Immature natural killer cell (primary cell): Measurements from ENCODE around the gene CATSPERZ. TPM values are rescaled to one million over a fixed set of nuclear protein-coding genes. Genes with fewer than 3 reads are reported as not detected.

ENCODE experiments used
- DNase-seq, 3 donors: peaks; one replicate each; pipeline ENCODE4 v3.0.0; 2022; ENCODE audit warnings: mixed read lengths in 1 of 3
- H3K27ac Mint-ChIP-seq, 6 donors: one replicate each; pipeline ENCODE4 v1.8.0; 2020; ENCODE audit warnings: mixed read lengths in 6 of 6, mild to moderate bottlenecking in 5 of 6, inconsistent platforms in 4 of 6, moderate library complexity in 3 of 6
- H3K27me3 Mint-ChIP-seq, 3 donors: one replicate each; pipeline ENCODE4 v1.8.0; 2020 to 2021; ENCODE audit warnings: low read depth in 3 of 3, mild to moderate bottlenecking in 3 of 3, mixed read lengths in 3 of 3, moderate library complexity in 3 of 3, inconsistent platforms in 1 of 3
- H3K36me3 Mint-ChIP-seq, 3 donors: one replicate each; pipeline ENCODE4 v1.8.0; 2020; ENCODE audit warnings: mixed read lengths in 3 of 3, inconsistent platforms in 2 of 3, mild to moderate bottlenecking in 2 of 3
- H3K4me1 Mint-ChIP-seq, 2 donors: one replicate each; pipeline ENCODE4 v1.8.0; 2020; ENCODE audit warnings: inconsistent platforms in 2 of 2, mild to moderate bottlenecking in 2 of 2, mixed read lengths in 2 of 2, moderate library complexity in 1 of 2
- H3K4me3 Mint-ChIP-seq, 5 donors: one replicate each; pipeline ENCODE4 v1.8.0; 2020; ENCODE audit warnings: mild to moderate bottlenecking in 5 of 5, mixed read lengths in 5 of 5, inconsistent platforms in 3 of 5, moderate library complexity in 3 of 5
- H3K9me3 Mint-ChIP-seq, 6 donors: one replicate each; pipeline ENCODE4 v1.8.0; 2020; ENCODE audit warnings: mild to moderate bottlenecking in 6 of 6, mixed read lengths in 6 of 6, inconsistent platforms in 4 of 6, moderate library complexity in 3 of 6
- polyA plus RNA-seq, 3 donors: library from polyadenylated mRNA; unstranded; fragments of 300-500 nt; fragmentation: Illumina TruSeq; gene quantifications; one replicate each; pipeline ENCODE4 v1.2.3, GENCODE V29; 2021

The CATSPERZ gene
- polyA plus RNA-seq, 3 donors from 2014 or later, result not detected

DNA sequence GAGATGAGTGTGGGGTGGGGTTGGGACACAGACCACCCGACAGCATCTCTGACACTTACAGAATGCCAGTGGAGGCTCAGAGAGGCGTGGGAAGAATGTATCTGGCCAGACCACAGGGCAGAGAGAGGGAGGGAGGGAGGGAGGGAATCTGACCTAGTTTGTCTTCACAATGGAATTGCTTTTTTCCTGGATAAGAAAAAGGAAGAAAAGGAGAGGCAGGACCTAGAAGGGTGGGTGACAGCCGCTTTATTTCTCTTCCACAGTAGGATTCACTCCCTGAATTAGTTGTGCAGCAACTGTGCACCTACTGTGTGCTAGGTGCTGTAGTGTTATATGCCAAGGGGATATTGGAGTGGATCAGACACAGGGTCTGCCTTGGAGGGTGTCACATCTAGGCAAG lies 5.4 kb upstream of the CATSPERZ start:
- Mint-ChIP-seq H3K27me3 (peaks cover 26 to 36% (median 29%) of the 10 kb centered on the region in 3 donors), H3K27ac (no peak overlapping the region), H3K4me3 (no peak overlapping the region), H3K36me3 (peaks cover 0 to 5% (median 0%) of the 10 kb centered on the region in 3 donors), H3K9me3 (no peaks in the 10 kb centered on the region), H3K4me1 (peaks cover 8 to 9% of the 10 kb centered on the region in 2 donors)
- DNase-seq, result no peak

DNA sequence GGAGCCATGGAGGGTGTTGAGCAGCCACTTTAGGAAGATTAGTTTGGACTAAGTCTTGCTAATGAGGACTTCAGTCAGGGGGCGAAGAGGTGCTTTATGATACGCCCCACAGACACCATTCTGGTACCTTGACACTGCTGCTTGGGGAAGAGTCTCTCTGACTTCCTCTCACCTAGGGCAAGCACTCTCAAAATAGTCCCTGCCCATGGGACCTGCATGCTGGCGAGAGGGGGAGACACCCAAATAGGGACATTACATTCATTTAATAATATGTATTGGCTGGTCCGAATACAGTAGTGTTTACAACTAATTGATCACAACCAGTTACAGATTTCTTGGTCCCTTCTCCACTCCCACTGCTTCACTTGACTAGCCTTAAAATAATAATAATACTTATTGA lies 4.4 kb upstream of the CATSPERZ start:
- Mint-ChIP-seq H3K4me3 (no peak overlapping the region), H3K27ac (no peak overlapping the region), H3K36me3 (no peaks in the 10 kb centered on the region), H3K9me3 (no peaks in the 10 kb centered on the region), H3K4me1 (peaks cover 12 to 15% of the 10 kb centered on the region in 2 donors), H3K27me3 (peaks cover 27 to 45% (median 28%) of the 10 kb centered on the region in 3 donors)
- DNase-seq, result no peak

DNA sequence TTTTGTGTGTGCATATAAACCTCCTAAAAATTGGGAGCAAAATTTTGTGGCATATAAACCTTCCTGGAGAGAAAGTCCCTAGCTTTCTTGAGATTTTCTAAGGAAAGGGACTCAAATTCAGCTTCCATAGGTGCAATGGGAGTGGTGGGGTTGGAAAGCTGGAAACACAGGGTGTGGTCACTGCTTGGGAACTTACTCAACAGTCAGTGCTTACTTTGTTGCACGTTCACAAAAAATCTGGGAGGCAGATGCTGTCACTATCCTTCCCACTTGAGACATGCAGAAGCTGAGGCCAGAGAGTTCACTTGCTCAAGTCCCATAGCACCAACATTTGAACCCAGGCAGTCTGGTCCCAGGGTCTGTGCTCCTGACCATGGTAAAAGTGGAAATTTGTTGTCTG lies 3.9 kb upstream of the CATSPERZ start:
- H3K9me3 Mint-ChIP-seq, result no peaks in the 10 kb centered on the region
- peaks cover 15 to 18% of the 10 kb centered on the region in 2 donors for H3K4me1 Mint-ChIP-seq
- DNase-seq, result no peak
- no peak overlapping the region for H3K4me3 Mint-ChIP-seq
- peaks cover 29 to 45% (median 32%) of the 10 kb centered on the region in 3 donors for H3K27me3 Mint-ChIP-seq
- no peaks in the 10 kb centered on the region for H3K36me3 Mint-ChIP-seq
- H3K27ac Mint-ChIP-seq, result no peak overlapping the region

DNA sequence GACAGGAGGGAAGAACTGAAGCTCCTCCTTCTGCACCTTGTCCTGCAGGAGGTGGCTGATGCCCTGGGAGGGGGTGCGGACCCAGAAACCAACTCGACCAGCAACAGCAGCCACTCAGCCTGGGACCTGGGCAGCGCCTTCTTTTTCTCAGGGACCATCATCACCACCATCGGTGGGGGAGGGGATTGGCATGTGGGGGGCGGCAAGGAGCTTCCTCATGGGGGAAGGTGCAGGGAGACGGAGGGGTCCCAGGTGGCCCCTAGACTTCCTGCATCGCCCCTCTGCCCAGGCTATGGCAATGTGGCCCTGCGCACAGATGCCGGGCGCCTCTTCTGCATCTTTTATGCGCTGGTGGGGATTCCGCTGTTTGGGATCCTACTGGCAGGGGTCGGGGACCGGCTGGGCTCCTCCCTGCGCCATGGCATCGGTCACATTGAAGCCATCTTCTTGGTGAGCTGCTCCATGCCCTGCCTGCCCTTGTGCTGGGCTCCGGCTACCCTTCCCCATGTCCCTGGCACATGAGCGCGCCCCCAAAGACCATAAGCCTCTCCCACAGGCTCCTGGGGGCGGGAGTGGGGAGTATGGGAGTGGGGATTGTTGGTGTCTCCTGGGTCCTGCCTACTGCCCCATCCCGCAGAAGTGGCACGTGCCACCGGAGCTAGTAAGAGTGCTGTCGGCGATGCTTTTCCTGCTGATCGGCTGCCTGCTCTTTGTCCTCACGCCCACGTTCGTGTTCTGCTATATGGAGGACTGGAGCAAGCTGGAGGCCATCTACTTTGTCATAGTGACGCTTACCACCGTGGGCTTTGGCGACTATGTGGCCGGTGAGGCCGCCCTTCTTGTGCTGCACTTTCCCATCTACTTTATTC lies 3.1 kb upstream of the CATSPERZ start:
- Mint-ChIP-seq H3K9me3 (no peaks in the 10 kb centered on the region), H3K4me1 (peaks cover 16 to 18% of the 10 kb centered on the region in 2 donors), H3K27me3 (peaks cover 29 to 47% (median 40%) of the 10 kb centered on the region in 3 donors), H3K36me3 (no peaks in the 10 kb centered on the region), H3K27ac (no peak overlapping the region), H3K4me3 (no peak overlapping the region)
- DNase-seq, result no peak

DNA sequence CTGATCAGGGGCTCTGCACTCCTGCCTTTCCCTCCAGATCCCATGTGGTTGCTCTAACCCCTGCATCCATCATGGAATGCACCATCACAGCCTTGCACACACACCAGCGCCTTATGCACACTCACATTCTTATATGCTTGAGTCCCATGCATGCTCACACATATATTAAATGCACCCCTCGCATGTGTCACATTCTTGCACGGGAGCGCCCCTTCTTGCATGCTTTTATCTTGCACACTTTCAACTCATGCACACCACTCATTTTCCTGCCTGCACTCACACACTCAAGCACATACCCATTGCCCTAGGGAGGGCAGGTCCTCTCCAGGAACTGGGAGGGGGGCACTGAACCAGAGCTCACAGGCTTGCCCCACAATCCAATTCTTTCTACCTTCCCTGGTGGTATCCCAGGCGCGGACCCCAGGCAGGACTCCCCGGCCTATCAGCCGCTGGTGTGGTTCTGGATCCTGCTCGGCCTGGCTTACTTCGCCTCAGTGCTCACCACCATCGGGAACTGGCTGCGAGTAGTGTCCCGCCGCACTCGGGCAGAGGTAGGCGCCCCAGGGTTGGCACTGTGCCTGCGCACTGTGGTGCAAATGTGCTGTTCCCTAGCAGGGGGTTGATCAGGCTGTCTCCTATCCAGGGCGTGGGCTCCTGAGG lies 2.3 kb upstream of the CATSPERZ start:
- peaks cover 14 to 18% of the 10 kb centered on the region in 2 donors for H3K4me1 Mint-ChIP-seq
- H3K4me3 Mint-ChIP-seq, result peak overlapping the region in 1 of 5 donors; percentile 21
- H3K9me3 Mint-ChIP-seq, result no peaks in the 10 kb centered on the region
- no peaks in the 10 kb centered on the region for H3K36me3 Mint-ChIP-seq
- no peak for DNase-seq
- peaks cover 29 to 45% (median 40%) of the 10 kb centered on the region in 3 donors for H3K27me3 Mint-ChIP-seq
- peak overlapping the region in 1 of 6 donors; percentile 35 for H3K27ac Mint-ChIP-seq

DNA sequence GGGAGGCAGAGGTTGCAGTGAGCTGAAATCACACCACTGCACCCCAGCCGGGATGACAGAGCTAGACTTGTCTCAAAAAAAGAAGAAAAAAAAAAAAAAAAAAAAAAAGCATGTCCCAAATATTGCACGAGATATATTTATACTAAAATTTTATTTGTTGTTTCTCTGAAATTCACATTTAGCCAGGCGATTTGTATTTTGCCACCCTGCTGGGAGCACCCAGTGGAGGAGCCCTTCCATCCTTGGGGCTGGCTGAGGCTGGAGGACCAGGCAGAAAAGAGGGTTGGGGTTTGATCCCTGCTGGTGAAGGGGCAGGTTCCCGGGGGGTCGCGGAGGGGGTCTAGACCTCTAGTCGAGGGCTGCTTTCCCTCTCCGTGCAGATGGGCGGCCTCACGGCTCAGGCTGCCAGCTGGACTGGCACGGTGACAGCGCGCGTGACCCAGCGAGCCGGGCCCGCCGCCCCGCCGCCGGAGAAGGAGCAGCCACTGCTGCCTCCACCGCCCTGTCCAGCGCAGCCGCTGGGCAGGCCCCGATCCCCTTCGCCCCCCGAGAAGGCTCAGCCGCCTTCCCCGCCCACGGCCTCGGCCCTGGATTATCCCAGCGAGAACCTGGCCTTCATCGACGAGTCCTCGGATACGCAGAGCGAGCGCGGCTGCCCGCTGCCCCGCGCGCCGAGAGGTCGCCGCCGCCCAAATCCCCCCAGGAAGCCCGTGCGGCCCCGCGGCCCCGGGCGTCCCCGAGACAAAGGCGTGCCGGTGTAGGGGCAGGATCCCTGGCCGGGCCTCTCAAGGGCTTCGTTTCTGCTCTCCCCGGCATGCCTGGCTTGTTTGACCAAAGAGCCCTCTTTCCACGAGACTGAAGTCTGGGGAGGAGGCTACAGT lies 952 bp upstream of the CATSPERZ start:
- peaks cover 20 to 21% of the 10 kb centered on the region in 2 donors for H3K4me1 Mint-ChIP-seq
- DNase-seq, result peak in 1 of 3 donors; percentile 6
- no peaks in the 10 kb centered on the region for H3K9me3 Mint-ChIP-seq
- peak overlapping the region in 4 of 5 donors; percentile 3 to 29 (median 22) for H3K4me3 Mint-ChIP-seq
- H3K36me3 Mint-ChIP-seq, result no peaks in the 10 kb centered on the region
- peaks cover 30 to 44% (median 36%) of the 10 kb centered on the region in 3 donors for H3K27me3 Mint-ChIP-seq
- H3K27ac Mint-ChIP-seq, result peak overlapping the region in 4 of 6 donors; percentile 35 to 83 (median 48)

DNA sequence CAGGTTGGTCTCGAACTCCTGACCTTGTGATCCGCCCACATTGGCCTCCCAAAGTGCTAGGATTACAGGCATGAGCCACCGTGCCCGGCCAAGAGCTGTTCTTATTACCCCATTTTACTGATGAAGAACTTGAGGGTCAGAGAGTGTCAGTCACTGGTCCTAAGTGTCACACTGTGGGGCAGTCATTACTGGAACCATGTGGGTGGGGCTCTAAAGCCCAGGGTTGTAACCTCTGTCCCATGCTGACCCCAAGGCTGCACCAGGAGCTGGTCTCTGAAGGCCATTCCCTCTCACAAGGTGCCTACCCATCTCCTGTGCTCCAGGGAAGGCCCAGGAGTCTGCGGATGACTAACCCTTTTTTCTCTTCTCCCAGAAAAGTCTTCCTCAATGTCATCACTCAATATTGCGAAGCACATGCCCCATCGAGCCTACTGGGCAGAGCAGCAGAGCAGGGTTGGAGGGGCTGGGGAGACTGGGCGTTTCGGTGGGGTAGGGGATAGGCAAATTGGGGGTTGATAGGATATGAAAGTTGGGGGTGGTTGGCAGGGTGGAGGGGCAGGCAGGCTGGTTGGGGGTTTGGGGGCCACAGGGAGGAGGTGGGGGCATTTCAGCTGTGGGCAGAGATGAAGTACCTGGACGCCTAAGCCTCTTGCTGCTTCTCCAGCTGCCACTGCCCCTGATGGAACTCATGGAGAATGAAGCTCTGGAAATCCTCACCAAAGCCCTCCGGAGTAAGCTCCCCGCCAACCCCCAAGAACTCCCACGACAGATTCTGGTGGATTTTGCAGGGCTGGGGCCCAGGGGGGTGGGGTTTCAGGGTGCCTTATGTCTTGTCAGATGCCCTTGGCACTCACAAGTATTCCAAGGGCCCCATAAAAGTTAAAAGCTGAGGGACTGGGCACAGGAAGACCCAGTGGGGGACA lies 3.2 kb downstream of the CATSPERZ start:
- peaks cover 38 to 46% of the 10 kb centered on the region in 2 donors for H3K4me1 Mint-ChIP-seq
- no peak for DNase-seq
- H3K27ac Mint-ChIP-seq, result peak overlapping the region in 4 of 6 donors; percentile 97 to 99 (median 98)
- peaks cover 0 to 4% (median 0%) of the 10 kb centered on the region in 3 donors for H3K36me3 Mint-ChIP-seq
- no peaks in the 10 kb centered on the region for H3K9me3 Mint-ChIP-seq
- no peak overlapping the region for H3K4me3 Mint-ChIP-seq
- H3K27me3 Mint-ChIP-seq, result peaks cover 20 to 34% (median 22%) of the 10 kb centered on the region in 3 donors

DNA sequence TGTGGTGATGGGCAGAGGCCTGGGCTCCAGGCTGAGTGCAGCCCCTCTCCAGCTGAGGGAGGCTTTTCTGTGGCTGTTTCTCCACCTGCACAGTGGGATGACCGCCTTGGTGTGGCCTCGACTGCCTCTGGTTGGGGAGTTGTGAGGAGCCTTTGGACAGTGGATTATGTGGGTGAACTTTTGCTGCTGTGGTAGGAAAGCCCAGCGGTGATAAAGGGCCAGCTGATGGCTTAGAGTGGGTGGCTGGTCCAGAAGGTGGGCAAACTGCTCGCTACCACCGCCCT lies 3.8 kb downstream of the CATSPERZ start:
- Mint-ChIP-seq H3K27ac (peak overlapping the region; percentile 91 to 99 (median 98)), H3K4me1 (peaks cover 38 to 46% of the 10 kb centered on the region in 2 donors), H3K36me3 (peaks cover 0 to 4% (median 0%) of the 10 kb centered on the region in 3 donors), H3K9me3 (no peaks in the 10 kb centered on the region), H3K27me3 (peaks cover 19 to 34% (median 19%) of the 10 kb centered on the region in 3 donors), H3K4me3 (peak overlapping the region; percentile 90 to 98 (median 94))
- DNase-seq, result no peak

DNA sequence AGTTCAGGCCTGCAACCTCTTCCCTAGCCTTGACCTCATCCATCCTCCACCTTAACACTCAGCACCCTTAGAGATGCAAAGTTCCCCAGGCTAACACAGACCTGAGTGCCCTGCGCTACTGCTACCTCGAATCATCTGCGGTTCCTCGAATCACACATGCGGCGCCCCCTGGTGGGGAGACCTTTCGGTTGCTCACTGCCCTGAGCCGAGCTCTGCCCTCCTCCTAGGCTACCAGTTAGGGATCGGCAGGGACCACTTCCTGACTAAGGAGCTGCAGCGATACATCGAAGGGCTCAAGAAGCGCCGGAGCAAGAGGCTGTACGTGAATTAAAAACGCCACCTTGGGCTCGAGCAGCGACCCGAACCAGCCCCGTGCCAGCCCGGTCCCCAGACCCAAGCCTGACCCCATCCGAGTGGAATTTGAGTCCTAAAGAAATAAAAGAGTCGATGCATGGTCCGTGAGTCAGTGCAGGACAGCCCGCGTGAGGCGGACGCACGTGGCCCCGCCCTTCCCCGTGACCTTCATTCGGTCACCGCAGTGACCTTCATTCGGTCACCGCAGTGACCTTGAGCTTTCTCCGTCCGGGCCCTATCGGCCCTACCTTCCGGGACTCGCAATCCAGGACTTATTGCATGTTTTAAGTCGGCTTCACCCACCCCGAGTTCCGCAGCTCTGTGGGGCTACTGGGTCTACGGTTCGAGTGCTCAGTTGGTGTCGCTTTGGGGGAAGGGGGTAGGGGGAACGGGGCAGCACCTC lies 4.3 kb downstream of the CATSPERZ start:
- H3K27ac Mint-ChIP-seq, result peak overlapping the region; percentile 91 to 99 (median 98)

DNA sequence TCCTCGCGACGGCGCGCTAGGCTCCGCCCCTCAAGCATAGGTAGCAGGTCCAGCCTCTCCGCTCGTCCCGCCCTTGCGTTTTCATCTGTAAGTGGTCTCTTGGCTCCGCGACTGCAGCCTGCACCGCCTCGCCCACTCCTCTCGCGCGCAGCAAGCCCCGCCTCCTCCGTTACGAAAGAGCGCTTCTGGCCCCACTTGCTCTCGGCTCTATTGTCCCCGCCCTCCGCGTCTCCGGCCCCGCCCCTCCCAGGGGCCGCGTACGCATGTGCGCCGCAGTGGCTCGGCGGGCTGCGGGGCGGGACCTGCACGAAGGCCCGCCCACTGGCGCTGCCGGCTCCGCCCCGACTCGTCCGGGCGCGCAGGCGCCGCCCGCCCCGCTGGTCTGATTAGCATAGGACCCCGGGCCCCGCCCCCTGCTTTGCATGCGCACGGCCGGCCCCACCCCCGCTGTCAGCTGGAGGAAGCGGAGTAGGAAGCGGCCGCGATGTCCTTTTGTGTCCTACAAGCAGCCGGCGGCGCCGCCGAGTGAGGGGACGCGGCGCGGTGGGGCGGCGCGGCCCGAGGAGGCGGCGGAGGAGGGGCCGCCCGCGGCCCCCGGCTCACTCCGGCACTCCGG lies 5.0 kb downstream of the CATSPERZ start, which contains the start of gene ESRRA:
ESRRA (plus strand) TSS at position 450 of the 616 bp plus-strand sequence. CDS start 1,656 bp downstream, outside the sequence.
- H3K27me3 Mint-ChIP-seq, result peaks cover 13 to 28% (median 16%) of the 10 kb centered on the region in 3 donors
- no peaks in the 10 kb centered on the region for H3K9me3 Mint-ChIP-seq
- H3K4me3 Mint-ChIP-seq, result peak within 1 kb of the TSS; percentile 94 to 98 (median 95)
- peak within 1 kb of the TSS; percentile 93 to 99 (median 98) for H3K27ac Mint-ChIP-seq
- DNase-seq, result peak; percentile 99
- peaks cover 37 to 38% of the 10 kb centered on the region in 2 donors for H3K4me1 Mint-ChIP-seq
- peaks cover 0 to 4% (median 0%) of the 10 kb centered on the region in 3 donors for H3K36me3 Mint-ChIP-seq

More for the DNA sequence above, 4.3 kb downstream of the CATSPERZ start:
- Mint-ChIP-seq H3K4me1 (peaks cover 38 to 45% of the 10 kb centered on the region in 2 donors), H3K9me3 (no peaks in the 10 kb centered on the region), H3K36me3 (peaks cover 0 to 4% (median 0%) of the 10 kb centered on the region in 3 donors), H3K27me3 (peaks cover 18 to 34% (median 18%) of the 10 kb centered on the region in 3 donors), H3K4me3 (peak overlapping the region; percentile 90 to 98 (median 94))
- peak; percentile 89 to 90 (median 90) for DNase-seq

DNA sequence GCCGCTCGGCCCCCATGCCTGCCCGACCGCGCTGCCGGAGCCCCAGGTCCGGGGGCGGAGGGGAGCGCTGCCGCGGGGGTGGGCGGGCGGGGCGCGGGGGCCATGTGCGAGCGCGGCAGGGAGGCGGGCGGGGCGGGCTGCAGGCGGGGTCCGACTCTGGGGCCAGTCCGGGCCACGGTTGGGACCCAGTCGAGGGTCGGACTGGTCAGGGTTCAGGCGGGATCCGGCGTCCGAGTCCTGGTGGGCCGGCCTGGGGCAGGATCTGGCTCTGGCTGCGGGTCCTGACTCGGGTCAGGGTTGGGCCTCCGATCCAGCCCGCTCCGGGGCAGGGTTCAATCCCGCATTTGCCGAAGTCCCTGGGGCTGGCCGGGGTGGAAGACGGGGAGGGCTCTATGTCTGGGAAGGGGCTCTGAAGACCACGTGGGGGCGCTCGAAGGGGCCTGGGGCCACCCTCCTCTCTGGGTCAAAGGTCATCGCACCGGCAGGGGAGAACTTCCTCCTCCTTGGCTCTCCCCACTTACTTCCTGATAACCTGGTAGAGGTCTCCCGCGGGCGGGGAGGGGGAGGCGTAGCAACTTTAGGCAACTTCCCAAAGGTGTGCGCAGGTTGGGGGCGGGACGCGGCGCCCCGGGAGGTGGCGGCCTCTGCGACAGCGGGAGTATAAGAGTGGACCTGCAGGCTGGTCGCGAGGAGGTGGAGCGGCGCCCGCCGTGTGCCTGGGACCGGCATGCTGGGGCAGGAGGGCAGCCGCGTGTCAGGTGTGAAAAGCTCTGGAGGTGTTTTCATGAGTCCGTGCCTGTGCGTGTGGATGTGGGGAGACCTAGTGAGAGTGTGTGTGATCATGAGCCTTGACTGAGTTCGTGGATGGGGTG lies 5.8 kb downstream of the CATSPERZ start:
- Mint-ChIP-seq H3K4me1 (peaks cover 32 to 34% of the 10 kb centered on the region in 2 donors), H3K4me3 (peak overlapping the region; percentile 91 to 98 (median 94)), H3K27ac (peak overlapping the region; percentile 93 to 98 (median 94)), H3K9me3 (no peaks in the 10 kb centered on the region), H3K27me3 (peaks cover 7 to 21% (median 11%) of the 10 kb centered on the region in 3 donors), H3K36me3 (peaks cover 0 to 4% (median 0%) of the 10 kb centered on the region in 3 donors)
- DNase-seq, result peak; percentile 59 to 62 (median 60)
